Measurements from ENCODE around the gene KCNN3.
A peak's percentile ranks its signal among the peaks of the same experiment; 100 is the strongest.

KCNN3 gene

GRCh38 chr1:154819628-154820590 is 50.2 kb downstream of the KCNN3 start:
- no peak overlapping the region for H3K4me3 ChIP-seq (ENCODE audit: low read depth, low read length)
- peak; percentile 23 for DNase-seq (ENCODE audit: low read depth)
- TF ChIP-seq CTCF (conservative IDR thresholded peaks at IDR 0.05; ENCODE audit: low read depth, low read length): peak; percentile 63

DNA sequence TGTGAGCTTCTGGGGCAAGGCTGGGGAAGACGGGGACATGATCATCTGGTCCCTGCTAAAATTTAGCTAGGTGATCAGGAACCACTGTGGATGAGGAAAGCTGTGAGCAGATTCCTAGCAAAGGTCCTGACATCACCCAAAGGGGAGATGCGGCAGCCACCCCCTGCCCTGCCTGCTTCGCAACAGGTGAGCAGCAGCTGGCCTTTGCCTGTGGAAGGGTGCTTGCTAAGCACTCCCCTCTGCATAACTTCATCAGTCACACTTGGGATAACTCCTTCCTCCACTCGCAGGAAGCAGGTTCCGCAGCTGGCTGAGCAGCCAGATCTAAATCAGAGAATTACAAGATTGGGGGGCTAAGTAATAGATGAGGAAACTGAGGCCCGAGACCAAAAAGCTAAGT is 51.2 kb downstream of the KCNN3 start:
- no peak for DNase-seq (ENCODE audit: low read depth)
- TF ChIP-seq CTCF (conservative IDR thresholded peaks at IDR 0.05; ENCODE audit: low read depth, low read length): no peak
- H3K4me3 ChIP-seq (ENCODE audit: low read depth, low read length): no peak overlapping the region

GRCh38 chr1:154816937-154817336 is 53.1 kb downstream of the KCNN3 start:
- no peak for TF ChIP-seq CTCF (conservative IDR thresholded peaks at IDR 0.05; ENCODE audit: low read depth, low read length)
- H3K4me3 ChIP-seq (ENCODE audit: low read depth, low read length): no peak overlapping the region
- DNase-seq (ENCODE audit: low read depth): no peak

DNA sequence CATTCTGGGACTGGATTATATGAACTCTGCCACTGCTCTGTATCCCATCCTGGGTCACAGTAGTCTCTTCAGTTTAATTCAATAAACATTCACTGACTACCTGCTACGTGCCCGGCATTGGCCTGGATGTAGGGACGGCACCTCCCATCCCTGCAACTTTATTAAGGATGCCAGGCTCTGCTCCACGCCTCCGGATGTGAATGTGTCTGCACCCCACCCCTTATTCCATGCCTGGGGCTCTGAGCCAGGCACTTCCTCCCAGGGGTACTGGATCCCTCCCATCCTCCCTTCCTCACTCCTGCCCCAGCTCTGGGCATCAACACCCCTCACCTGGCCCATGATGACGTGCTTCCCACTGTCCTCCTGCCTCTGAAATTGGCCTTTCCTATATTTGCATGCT is 53.7 kb downstream of the KCNN3 start:
- no peak overlapping the region for H3K4me3 ChIP-seq (ENCODE audit: low read depth, low read length)
- no peak for DNase-seq (ENCODE audit: low read depth)
- no peak for TF ChIP-seq CTCF (conservative IDR thresholded peaks at IDR 0.05; ENCODE audit: low read depth, low read length)

DNA sequence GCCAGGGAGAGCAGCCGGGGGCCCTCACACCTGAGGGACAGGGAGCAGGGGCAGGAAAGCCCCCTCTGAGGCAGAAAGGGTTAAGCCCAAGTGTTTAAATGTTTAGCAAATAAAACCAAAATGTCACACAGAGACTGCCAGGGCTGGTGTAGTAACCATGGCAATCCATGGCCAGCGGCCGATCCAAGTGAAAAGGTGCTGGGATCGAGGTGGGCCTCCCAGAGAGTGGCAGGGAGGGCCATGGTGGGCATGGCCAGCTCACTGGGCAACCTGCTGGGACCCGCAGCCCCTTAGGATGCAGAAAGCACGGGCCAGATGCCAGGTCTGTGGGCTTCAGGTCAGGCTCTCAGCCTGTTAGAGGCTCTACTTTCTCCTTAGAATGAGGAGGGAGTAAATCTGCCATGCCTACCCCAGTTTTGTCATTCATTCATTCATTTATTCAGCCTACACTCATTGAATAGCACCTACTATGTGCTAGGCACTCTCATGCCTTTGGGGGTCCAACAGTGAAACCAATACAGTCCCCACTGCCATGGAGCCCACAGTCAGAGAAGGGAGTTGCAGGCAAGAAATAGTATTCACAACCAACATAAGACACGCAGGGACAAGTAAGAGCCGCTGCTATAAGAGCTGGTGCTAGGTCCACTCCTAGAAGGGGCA is 56.1 kb downstream of the KCNN3 start:
- no peak for TF ChIP-seq CTCF (conservative IDR thresholded peaks at IDR 0.05; ENCODE audit: low read depth, low read length)
- DNase-seq (ENCODE audit: low read depth): no peak
- no peak overlapping the region for H3K4me3 ChIP-seq (ENCODE audit: low read depth, low read length)

GRCh38 chr1:154813300-154813816 is 56.7 kb downstream of the KCNN3 start:
- DNase-seq (ENCODE audit: low read depth): peak; percentile 47
- peak overlapping the region; percentile 19 for H3K4me3 ChIP-seq (ENCODE audit: low read depth, low read length)
- TF ChIP-seq CTCF (conservative IDR thresholded peaks at IDR 0.05; ENCODE audit: low read depth, low read length): no peak

All from choroid plexus epithelial cell (primary cell).